ENCODE measurements around the gene PLXNA4. TPM values are rescaled to one million over a fixed set of nuclear protein-coding genes. Genes with fewer than 3 reads are reported as not detected.
A peak's percentile ranks its signal among the peaks of the same experiment; 100 is the strongest.

Gene PLXNA4
- total RNA-seq, 1 donor from 2014 or later: 67.7 TPM

- no peak for DNase-seq (ENCODE audit: low spot score in 2 of 2)
- FAIRE-seq: no peak
Observed at GRCh38 chr7:132113536-132114371, 462.5 kb downstream of the PLXNA4 start.

GRCh38 chr7:132112657-132113056 lies 463.6 kb downstream of the PLXNA4 start:
- no peak for FAIRE-seq

GRCh38 chr7:132112106-132112505 lies 464.2 kb downstream of the PLXNA4 start:
- no peak for FAIRE-seq

More at GRCh38 chr7:132112657-132113056, 463.6 kb downstream of the PLXNA4 start:
- DNase-seq (ENCODE audit: low spot score in 2 of 2): peak in 1 of 2 donors; percentile 18

GRCh38 chr7:132110692-132111091 lies 465.6 kb downstream of the PLXNA4 start:
- FAIRE-seq: no peak
- no peak for DNase-seq (ENCODE audit: low spot score in 2 of 2)

More at GRCh38 chr7:132112106-132112505, 464.2 kb downstream of the PLXNA4 start:
- no peak for DNase-seq (ENCODE audit: low spot score in 2 of 2)

GRCh38 chr7:132109769-132110168 lies 466.5 kb downstream of the PLXNA4 start:
- no peak for DNase-seq (ENCODE audit: low spot score in 2 of 2)

GRCh38 chr7:132108563-132108962 lies 467.7 kb downstream of the PLXNA4 start:
- no peak for FAIRE-seq
- no peak for DNase-seq (ENCODE audit: low spot score in 2 of 2)

More at GRCh38 chr7:132109769-132110168, 466.5 kb downstream of the PLXNA4 start:
- FAIRE-seq: no peak

GRCh38 chr7:132106491-132106890 lies 469.8 kb downstream of the PLXNA4 start:
- DNase-seq (ENCODE audit: low spot score in 2 of 2): no peak
- FAIRE-seq: no peak

- no peak for FAIRE-seq
- no peak for DNase-seq (ENCODE audit: low spot score in 2 of 2)
Observed at GRCh38 chr7:132105096-132105495, 471.2 kb downstream of the PLXNA4 start.

GRCh38 chr7:132103718-132104117 lies 472.6 kb downstream of the PLXNA4 start:
- DNase-seq (ENCODE audit: low spot score in 2 of 2) (no peak), FAIRE-seq (no peak)

- DNase-seq (ENCODE audit: low spot score in 2 of 2) (no peak), FAIRE-seq (no peak)
Observed at GRCh38 chr7:132102942-132103341, 473.3 kb downstream of the PLXNA4 start.

- no peak for FAIRE-seq
Observed at GRCh38 chr7:132102391-132102790, 473.9 kb downstream of the PLXNA4 start.

GRCh38 chr7:132100981-132101380 lies 475.3 kb downstream of the PLXNA4 start:
- DNase-seq (ENCODE audit: low spot score in 2 of 2): no peak
- no peak for FAIRE-seq

More at GRCh38 chr7:132102391-132102790, 473.9 kb downstream of the PLXNA4 start:
- DNase-seq (ENCODE audit: low spot score in 2 of 2): no peak

GRCh38 chr7:132100483-132100882 lies 475.8 kb downstream of the PLXNA4 start:
- no peak for FAIRE-seq

GRCh38 chr7:132099163-132099562 lies 477.1 kb downstream of the PLXNA4 start:
- DNase-seq (ENCODE audit: low spot score in 2 of 2): no peak
- no peak for FAIRE-seq

More at GRCh38 chr7:132100483-132100882, 475.8 kb downstream of the PLXNA4 start:
- no peak for DNase-seq (ENCODE audit: low spot score in 2 of 2)

- DNase-seq (ENCODE audit: low spot score in 2 of 2): no peak
- no peak for FAIRE-seq
Observed at GRCh38 chr7:132098327-132098726, 477.9 kb downstream of the PLXNA4 start.

- FAIRE-seq (no peak), DNase-seq (ENCODE audit: low spot score in 2 of 2) (no peak)
Observed at GRCh38 chr7:132097550-132098134, 478.6 kb downstream of the PLXNA4 start.

GRCh38 chr7:132095111-132095765 lies 481.0 kb downstream of the PLXNA4 start:
- no peak for DNase-seq (ENCODE audit: low spot score in 2 of 2)
- no peak for FAIRE-seq

- FAIRE-seq: no peak
- no peak for DNase-seq (ENCODE audit: low spot score in 2 of 2)
Observed at GRCh38 chr7:132092106-132092505, 484.2 kb downstream of the PLXNA4 start.

GRCh38 chr7:132091706-132092105 lies 484.6 kb downstream of the PLXNA4 start:
- no peak for DNase-seq (ENCODE audit: low spot score in 2 of 2)
- FAIRE-seq: no peak

GRCh38 chr7:132090444-132090843 lies 485.8 kb downstream of the PLXNA4 start:
- DNase-seq (ENCODE audit: low spot score in 2 of 2) (no peak), FAIRE-seq (no peak)

GRCh38 chr7:132089356-132089755 lies 486.9 kb downstream of the PLXNA4 start:
- no peak for FAIRE-seq

More at GRCh38 chr7:132089356-132089755, 486.9 kb downstream of the PLXNA4 start:
- DNase-seq (ENCODE audit: low spot score in 2 of 2): no peak

Data from frontal cortex (tissue), 4 donors.